Daoy (cell line): ENCODE measurements around the gene CACNA1I. TPM values are rescaled to one million over a fixed set of nuclear protein-coding genes. Genes with fewer than 3 reads are reported as not detected.
A peak's percentile ranks its signal among the peaks of the same experiment; 100 is the strongest.

ENCODE experiments used
- DNase-seq: peaks from one replicate; pipeline ENCODE4 v3.0.0-alpha.2; 2015; ENCODE audit warnings: low read depth
- total RNA-seq: library from RNA; depleted of rRNA; stranded (reverse); fragments of >200 nt; shearing (Covaris generic); gene quantifications from 2 replicates; pipeline ENCODE4 v1.2.3, GENCODE V29; 2014

CACNA1I gene
- total RNA-seq, 1 experiment from 2014 or later, result not detected

- no peak for DNase-seq
These were observed 26.8 kb downstream of the CACNA1I start for GRCh38 chr22:39597236-39597869.

GRCh38 chr22:39598017-39598965 is 27.7 kb downstream of the CACNA1I start:
- no peak for DNase-seq

- DNase-seq, result no peak
These were observed 30.1 kb downstream of the CACNA1I start for GRCh38 chr22:39600491-39601179.

- no peak for DNase-seq
These were observed 30.6 kb downstream of the CACNA1I start for GRCh38 chr22:39601180-39601535.

- no peak for DNase-seq
These were observed 32.8 kb downstream of the CACNA1I start for GRCh38 chr22:39603345-39603744.

- no peak for DNase-seq
These were observed 39.7 kb downstream of the CACNA1I start for GRCh38 chr22:39610246-39610645.

GRCh38 chr22:39610766-39611165 is 40.2 kb downstream of the CACNA1I start:
- no peak for DNase-seq

- DNase-seq, result no peak
These were observed 40.8 kb downstream of the CACNA1I start for GRCh38 chr22:39611360-39611759.

GRCh38 chr22:39612811-39613548 is 42.4 kb downstream of the CACNA1I start:
- no peak for DNase-seq

GRCh38 chr22:39613549-39613921 is 43.0 kb downstream of the CACNA1I start:
- DNase-seq, result no peak

GRCh38 chr22:39614442-39614841 is 43.9 kb downstream of the CACNA1I start:
- no peak for DNase-seq

GRCh38 chr22:39616051-39616450 is 45.5 kb downstream of the CACNA1I start:
- DNase-seq, result no peak

- DNase-seq, result no peak
These were observed 46.2 kb downstream of the CACNA1I start for GRCh38 chr22:39616781-39617180.

GRCh38 chr22:39617342-39617741 is 46.8 kb downstream of the CACNA1I start:
- no peak for DNase-seq

- DNase-seq, result no peak
These were observed 47.6 kb downstream of the CACNA1I start for GRCh38 chr22:39617970-39618757.

- DNase-seq, result no peak
These were observed 48.5 kb downstream of the CACNA1I start for GRCh38 chr22:39618996-39619530.

GRCh38 chr22:39620924-39621690 is 50.6 kb downstream of the CACNA1I start:
- no peak for DNase-seq

- DNase-seq, result no peak
These were observed 51.3 kb downstream of the CACNA1I start for GRCh38 chr22:39621826-39622225.

- peak; percentile 73 for DNase-seq
These were observed 52.4 kb downstream of the CACNA1I start for GRCh38 chr22:39622881-39623367.
